ENCODE measurements around the gene RTN4RL1. TPM values are rescaled to one million over a fixed set of nuclear protein-coding genes. Genes with fewer than 3 reads are reported as not detected.

Gene RTN4RL1
- total and polyA plus RNA-seq, 9 of the 15 experiments (the other 6 are each of a cell fraction or from before 2014, with no cell fraction given) = 0.04 to 0.06 (median 0.04) TPM; not detected in 5

GRCh38 chr17:2064980-2065785 is 40.0 kb upstream of the RTN4RL1 start (continued):
- TF ChIP-seq, protein P1, sequence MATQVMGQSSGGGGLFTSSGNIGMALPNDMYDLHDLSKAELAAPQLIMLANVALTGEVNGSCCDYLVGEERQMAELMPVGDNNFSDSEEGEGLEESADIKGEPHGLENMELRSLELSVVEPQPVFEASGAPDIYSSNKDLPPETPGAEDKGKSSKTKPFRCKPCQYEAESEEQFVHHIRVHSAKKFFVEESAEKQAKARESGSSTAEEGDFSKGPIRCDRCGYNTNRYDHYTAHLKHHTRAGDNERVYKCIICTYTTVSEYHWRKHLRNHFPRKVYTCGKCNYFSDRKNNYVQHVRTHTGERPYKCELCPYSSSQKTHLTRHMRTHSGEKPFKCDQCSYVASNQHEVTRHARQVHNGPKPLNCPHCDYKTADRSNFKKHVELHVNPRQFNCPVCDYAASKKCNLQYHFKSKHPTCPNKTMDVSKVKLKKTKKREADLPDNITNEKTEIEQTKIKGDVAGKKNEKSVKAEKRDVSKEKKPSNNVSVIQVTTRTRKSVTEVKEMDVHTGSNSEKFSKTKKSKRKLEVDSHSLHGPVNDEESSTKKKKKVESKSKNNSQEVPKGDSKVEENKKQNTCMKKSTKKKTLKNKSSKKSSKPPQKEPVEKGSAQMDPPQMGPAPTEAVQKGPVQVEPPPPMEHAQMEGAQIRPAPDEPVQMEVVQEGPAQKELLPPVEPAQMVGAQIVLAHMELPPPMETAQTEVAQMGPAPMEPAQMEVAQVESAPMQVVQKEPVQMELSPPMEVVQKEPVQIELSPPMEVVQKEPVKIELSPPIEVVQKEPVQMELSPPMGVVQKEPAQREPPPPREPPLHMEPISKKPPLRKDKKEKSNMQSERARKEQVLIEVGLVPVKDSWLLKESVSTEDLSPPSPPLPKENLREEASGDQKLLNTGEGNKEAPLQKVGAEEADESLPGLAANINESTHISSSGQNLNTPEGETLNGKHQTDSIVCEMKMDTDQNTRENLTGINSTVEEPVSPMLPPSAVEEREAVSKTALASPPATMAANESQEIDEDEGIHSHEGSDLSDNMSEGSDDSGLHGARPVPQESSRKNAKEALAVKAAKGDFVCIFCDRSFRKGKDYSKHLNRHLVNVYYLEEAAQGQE (IDR thresholded peaks at IDR 0.05; ENCODE audit: borderline replicate concordance) = peak; percentile 38; the same call in 1 of the 2 replicates
- TF ChIP-seq, protein P1 (CRISPR knock-in tag; IDR thresholded peaks at IDR 0.05; ENCODE audit: low read depth) = no peak
- TF ChIP-seq RAD21 (CRISPR knock-in tag; conservative IDR thresholded peaks at IDR 0.05 in 1 of 2, IDR thresholded peaks at IDR 0.05 in 1 of 2) (peak in 1 of 2 experiments; percentile 66; a peak in 2 of 4 replicates), NRF1 (conservative IDR thresholded peaks at IDR 0.05 in 1 of 2, IDR thresholded peaks at IDR 0.05 in 1 of 2) (peak; percentile 29 to 37; a peak in 2 of 4 replicates), CTCF (IDR thresholded peaks at IDR 0.05 in 2 of 3, conservative IDR thresholded peaks at IDR 0.05 in 1 of 3; ENCODE audit: insufficient read depth in 2 of 3, low read depth in 1 of 3, low read length in 3 of 3) (peak; percentile 53 to 65 (median 62)), ATF3 (IDR thresholded peaks at IDR 0.05) (peak; percentile 78), ATF3 (CRISPR knock-in tag; conservative IDR thresholded peaks at IDR 0.05) (no peak), VEZF1 (CRISPR knock-in tag; IDR thresholded peaks at IDR 0.05) (0 out of 2 replicates have a peak, but pooled peaks have one; percentile 25)
- TF ChIP-seq, protein P2, sequence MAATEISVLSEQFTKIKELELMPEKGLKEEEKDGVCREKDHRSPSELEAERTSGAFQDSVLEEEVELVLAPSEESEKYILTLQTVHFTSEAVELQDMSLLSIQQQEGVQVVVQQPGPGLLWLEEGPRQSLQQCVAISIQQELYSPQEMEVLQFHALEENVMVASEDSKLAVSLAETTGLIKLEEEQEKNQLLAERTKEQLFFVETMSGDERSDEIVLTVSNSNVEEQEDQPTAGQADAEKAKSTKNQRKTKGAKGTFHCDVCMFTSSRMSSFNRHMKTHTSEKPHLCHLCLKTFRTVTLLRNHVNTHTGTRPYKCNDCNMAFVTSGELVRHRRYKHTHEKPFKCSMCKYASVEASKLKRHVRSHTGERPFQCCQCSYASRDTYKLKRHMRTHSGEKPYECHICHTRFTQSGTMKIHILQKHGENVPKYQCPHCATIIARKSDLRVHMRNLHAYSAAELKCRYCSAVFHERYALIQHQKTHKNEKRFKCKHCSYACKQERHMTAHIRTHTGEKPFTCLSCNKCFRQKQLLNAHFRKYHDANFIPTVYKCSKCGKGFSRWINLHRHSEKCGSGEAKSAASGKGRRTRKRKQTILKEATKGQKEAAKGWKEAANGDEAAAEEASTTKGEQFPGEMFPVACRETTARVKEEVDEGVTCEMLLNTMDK (IDR thresholded peaks at IDR 0.05; ENCODE audit: borderline replicate concordance, insufficient read depth, low read depth, low read length, poor library complexity, severe bottlenecking) = peak; percentile 29
